Loucy (cell line): ENCODE measurements around the gene MACROD2.

Experiments used
- H2AFZ ChIP-seq: fragments of 200-600 bp; sonication (generic); 2 replicates; pipeline ENCODE4 v1.6.0; 2016; ENCODE audit warnings: antibody characterized with exemption, mild to moderate bottlenecking, low read length, moderate library complexity
- H3F3A ChIP-seq: fragments of 200-600 bp; 2 replicates; pipeline ENCODE4 v1.6.0; 2016; ENCODE audit warnings: antibody characterized with exemption, low read depth, mild to moderate bottlenecking
- H3K27me3 ChIP-seq: fragments of 200-600 bp; sonication (generic); 2 replicates; pipeline ENCODE4 v1.6.1; 2014; ENCODE audit warnings: low read length, mild to moderate bottlenecking; ENCODE audit not compliant: insufficient read depth, poor library complexity, severe bottlenecking
- H3K36me3 ChIP-seq: fragments of 200-600 bp; sonication (generic); 2 replicates; pipeline ENCODE4 v1.6.1; 2016; ENCODE audit warnings: low read length; ENCODE audit not compliant: insufficient read depth
- H3K4me1 ChIP-seq: fragments of 200-600 bp; sonication (generic); 2 replicates; pipeline ENCODE4 v1.5.1; 2014; ENCODE audit warnings: low read length, mild to moderate bottlenecking; ENCODE audit not compliant: insufficient read depth, poor library complexity, severe bottlenecking
- H3K4me2 ChIP-seq: fragments of 200-600 bp; sonication (generic); 2 replicates; pipeline ENCODE4 v1.6.0; 2014; ENCODE audit warnings: antibody characterized with exemption, low read length, low read depth, mild to moderate bottlenecking; ENCODE audit not compliant: poor library complexity, severe bottlenecking
- H3K4me3 ChIP-seq: fragments of 200-600 bp; sonication (generic); 2 replicates; pipeline ENCODE4 v1.5.1; 2014; ENCODE audit warnings: low read length, mild to moderate bottlenecking, mixed read lengths; ENCODE audit not compliant: poor library complexity, severe bottlenecking
- H3K79me2 ChIP-seq: fragments of 200-600 bp; sonication (generic); 2 replicates; pipeline ENCODE4 v1.6.1; 2014; ENCODE audit warnings: low read length; ENCODE audit not compliant: insufficient read depth
- H3K9ac ChIP-seq: fragments of 200-600 bp; sonication (generic); 2 replicates; pipeline ENCODE4 v1.6.0; 2014; ENCODE audit warnings: mild to moderate bottlenecking, low read depth, low read length, moderate library complexity; ENCODE audit not compliant: poor library complexity, severe bottlenecking
- H3K9me2 ChIP-seq: fragments of 200-600 bp; sonication (generic); replicated peaks from 2 replicates; pipeline ENCODE4 v1.6.1; 2016; ENCODE audit warnings: low read depth, low read length, mixed read lengths
- H3K9me3 ChIP-seq: fragments of 200-600 bp; sonication (generic); 2 replicates; pipeline ENCODE4 v1.6.1; 2014; ENCODE audit warnings: mild to moderate bottlenecking, antibody characterized with exemption, low read length, low read depth; ENCODE audit not compliant: insufficient read depth
- H4K20me1 ChIP-seq: fragments of 200-600 bp; sonication (generic); 2 replicates; pipeline ENCODE4 v1.6.0; 2014; ENCODE audit warnings: antibody characterized with exemption, low read length, mild to moderate bottlenecking; ENCODE audit not compliant: insufficient read depth, poor library complexity, severe bottlenecking
- EZH2phosphoT487 ChIP-seq: fragments of 200-600 bp; IDR thresholded peaks from 2 replicates; pipeline ENCODE4 v1.6.1; 2018; ENCODE audit warnings: antibody characterized with exemption, mild to moderate bottlenecking, moderate library complexity, borderline replicate concordance
- TF ChIP-seq, protein P1 (sequence below): fragments of 200-600 bp; sonication (generic); conservative IDR thresholded peaks from 2 replicates; pipeline ENCODE4 v1.5.1; 2014; ENCODE audit warnings: mild to moderate bottlenecking, antibody characterized with exemption, low read length

MACROD2 gene

DNA sequence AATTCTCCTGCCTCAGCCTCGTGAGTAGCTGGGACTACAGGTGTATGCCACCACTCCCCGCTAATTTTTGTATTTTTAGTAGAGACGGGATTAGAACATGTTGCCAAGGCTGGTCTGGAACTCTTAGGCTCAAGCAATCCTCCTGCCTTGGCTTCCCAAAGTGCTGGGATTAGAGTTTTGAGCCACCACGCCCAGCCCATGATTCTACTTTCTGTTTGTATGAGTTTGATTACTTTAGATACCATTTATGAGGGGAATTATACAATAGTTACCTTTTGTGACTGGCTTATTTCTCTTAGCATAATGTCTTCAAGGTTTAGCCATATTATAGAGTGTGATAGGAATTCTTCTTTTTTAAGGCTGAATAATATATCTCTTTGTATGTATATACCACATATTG is 897.5 kb downstream of the MACROD2 start:
- H2AFZ ChIP-seq = no peak overlapping the region
- no peak overlapping the region for H3K4me3 ChIP-seq
- no peaks in the 10 kb centered on the region for H4K20me1 ChIP-seq
- no peaks in the 10 kb centered on the region for H3K9me2 ChIP-seq
- H3K36me3 ChIP-seq = no peaks in the 10 kb centered on the region
- no peaks in the 10 kb centered on the region for H3K27me3 ChIP-seq
- no peak overlapping the region for H3K4me2 ChIP-seq
- no peaks in the 10 kb centered on the region for H3K4me1 ChIP-seq
- TF ChIP-seq EZH2phosphoT487 = no peak
- TF ChIP-seq, protein P1, sequence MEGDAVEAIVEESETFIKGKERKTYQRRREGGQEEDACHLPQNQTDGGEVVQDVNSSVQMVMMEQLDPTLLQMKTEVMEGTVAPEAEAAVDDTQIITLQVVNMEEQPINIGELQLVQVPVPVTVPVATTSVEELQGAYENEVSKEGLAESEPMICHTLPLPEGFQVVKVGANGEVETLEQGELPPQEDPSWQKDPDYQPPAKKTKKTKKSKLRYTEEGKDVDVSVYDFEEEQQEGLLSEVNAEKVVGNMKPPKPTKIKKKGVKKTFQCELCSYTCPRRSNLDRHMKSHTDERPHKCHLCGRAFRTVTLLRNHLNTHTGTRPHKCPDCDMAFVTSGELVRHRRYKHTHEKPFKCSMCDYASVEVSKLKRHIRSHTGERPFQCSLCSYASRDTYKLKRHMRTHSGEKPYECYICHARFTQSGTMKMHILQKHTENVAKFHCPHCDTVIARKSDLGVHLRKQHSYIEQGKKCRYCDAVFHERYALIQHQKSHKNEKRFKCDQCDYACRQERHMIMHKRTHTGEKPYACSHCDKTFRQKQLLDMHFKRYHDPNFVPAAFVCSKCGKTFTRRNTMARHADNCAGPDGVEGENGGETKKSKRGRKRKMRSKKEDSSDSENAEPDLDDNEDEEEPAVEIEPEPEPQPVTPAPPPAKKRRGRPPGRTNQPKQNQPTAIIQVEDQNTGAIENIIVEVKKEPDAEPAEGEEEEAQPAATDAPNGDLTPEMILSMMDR = no peak
- no peak overlapping the region for H3K9ac ChIP-seq
- peaks cover 2% of the 10 kb centered on the region; the same call in 1 of the 2 replicates for H3K9me3 ChIP-seq
- no peaks in the 10 kb centered on the region for H3F3A ChIP-seq
- H3K79me2 ChIP-seq = no peaks in the 10 kb centered on the region

DNA sequence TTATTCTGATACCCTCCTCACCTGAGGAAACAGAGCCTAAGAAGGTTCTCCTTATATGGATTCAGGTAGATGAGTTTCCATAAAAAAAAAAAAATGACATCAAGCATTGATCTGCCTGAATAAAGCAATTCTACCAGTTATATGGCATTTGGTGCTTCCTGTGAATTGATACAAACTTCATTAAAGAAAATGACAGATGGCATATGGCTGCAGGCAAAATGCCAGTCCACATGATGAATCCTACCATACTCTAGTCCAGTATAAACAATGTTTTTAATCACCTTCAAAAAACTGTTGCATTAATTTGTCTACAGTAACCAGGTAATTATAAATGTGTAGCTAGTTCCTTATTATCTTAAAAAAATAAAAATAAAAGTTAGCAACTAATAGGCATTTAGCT is 901.3 kb downstream of the MACROD2 start:
- Histone ChIP-seq H3K9ac (no peak overlapping the region), H3K4me2 (no peak overlapping the region), H3K9me3 (no peaks in the 10 kb centered on the region), H2AFZ (no peak overlapping the region), H3K79me2 (no peaks in the 10 kb centered on the region), H3K4me1 (no peaks in the 10 kb centered on the region), H3K36me3 (no peaks in the 10 kb centered on the region), H3K27me3 (no peaks in the 10 kb centered on the region), H3K9me2 (no peaks in the 10 kb centered on the region), H4K20me1 (no peaks in the 10 kb centered on the region), H3F3A (no peaks in the 10 kb centered on the region), H3K4me3 (no peak overlapping the region)
- TF ChIP-seq, protein P1 = no peak

DNA sequence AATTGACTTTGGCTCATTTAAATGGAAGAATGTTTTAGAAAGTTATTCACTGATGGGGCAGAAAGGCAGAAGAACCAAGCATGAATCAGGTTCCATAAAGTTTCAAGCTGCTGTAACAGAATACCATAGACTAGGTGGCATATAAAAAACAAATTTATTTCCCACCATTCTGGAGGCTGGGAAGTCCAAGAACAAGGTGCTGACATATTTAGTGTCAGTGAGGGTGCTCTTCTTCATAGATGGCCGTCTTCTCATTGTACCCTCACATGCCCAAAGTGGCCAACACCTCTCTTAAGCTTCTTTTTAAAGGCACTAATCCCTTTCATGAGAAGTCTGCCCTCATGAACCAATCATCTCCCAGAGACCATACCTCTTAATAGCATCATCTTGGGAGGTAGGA is 902.3 kb downstream of the MACROD2 start:
- H2AFZ ChIP-seq = no peak overlapping the region
- no peak overlapping the region for H3K9ac ChIP-seq
- no peaks in the 10 kb centered on the region for H3K79me2 ChIP-seq
- H3K9me2 ChIP-seq = no peaks in the 10 kb centered on the region
- H3K36me3 ChIP-seq = no peaks in the 10 kb centered on the region
- TF ChIP-seq EZH2phosphoT487 = no peak
- TF ChIP-seq, protein P1 = no peak
- no peaks in the 10 kb centered on the region for H3K9me3 ChIP-seq
- H3K4me3 ChIP-seq = no peak overlapping the region
- no peaks in the 10 kb centered on the region for H4K20me1 ChIP-seq
- H3K27me3 ChIP-seq = no peaks in the 10 kb centered on the region
- no peaks in the 10 kb centered on the region for H3F3A ChIP-seq
- H3K4me1 ChIP-seq = no peaks in the 10 kb centered on the region
- no peak overlapping the region for H3K4me2 ChIP-seq
